MCF 10A (cell line): Measurements from ENCODE around the gene CRYGC. TPM values are rescaled to one million over a fixed set of nuclear protein-coding genes. Genes with fewer than 3 reads are reported as not detected.

Experiments used
- BruUV-seq: library from RNA; stranded (reverse); fragments of 400-500 nt; replicated peaks from 2 replicates; lab custom pipeline; 2021; lab: Mats Ljungman, UMichigan
- CTCF ChIA-PET: fragments of 300-600 bp; sonication (Branson Sonifier 250); formaldehyde crosslinking; extraction: SDS; loops from one replicate; lab custom pipeline; 2021; ENCODE audit warnings: antibody characterized with exemption, inconsistent platforms; lab: Yijun Ruan, JAX
- POLR2A ChIA-PET: fragments of 300-600, 350-650 bp; sonication (Branson Sonifier 250); formaldehyde crosslinking; extraction: SDS; loops from one replicate; lab custom pipeline; 2020; ENCODE audit warnings: antibody characterized with exemption, inconsistent platforms; lab: Yijun Ruan, JAX
- DNase-seq: peaks from one replicate; pipeline ENCODE4 v3.0.0-alpha.2; 2018; ENCODE audit not compliant: unreplicated experiment
- H3K27ac Mint-ChIP-seq: one replicate; pipeline ENCODE4 v1.8.0; 2022; ENCODE audit warnings: mild to moderate bottlenecking, low read depth, mixed read lengths; ENCODE audit not compliant: unreplicated experiment
- H3K27me3 Mint-ChIP-seq: one replicate; pipeline ENCODE4 v1.8.0; 2022; ENCODE audit warnings: mixed read lengths; ENCODE audit not compliant: insufficient read depth, unreplicated experiment
- H3K36me3 Mint-ChIP-seq: one replicate; pipeline ENCODE4 v1.8.0; 2022; ENCODE audit warnings: mild to moderate bottlenecking, moderate library complexity, mixed read lengths; ENCODE audit not compliant: insufficient read depth, unreplicated experiment
- H3K4me1 Mint-ChIP-seq: one replicate; pipeline ENCODE4 v1.8.0; 2022; ENCODE audit warnings: mixed read lengths; ENCODE audit not compliant: insufficient read depth, unreplicated experiment
- H3K4me3 Mint-ChIP-seq: one replicate; pipeline ENCODE4 v1.8.0; 2022; ENCODE audit warnings: mild to moderate bottlenecking, moderate library complexity, mixed read lengths; ENCODE audit not compliant: unreplicated experiment
- H3K9me3 Mint-ChIP-seq: one replicate; pipeline ENCODE4 v1.8.0; 2022; ENCODE audit warnings: mixed read lengths; ENCODE audit not compliant: unreplicated experiment
- intact Hi-C: fragments of 100-400 bp; cut with micrococcal nuclease; formaldehyde crosslinking; loops from 2 replicates; pipeline ENCODE4 v1.14.1; 2022
- total RNA-seq: library from RNA; stranded (reverse); gene quantifications from 2 replicates; pipeline ENCODE4 v1.2.3, GENCODE V29; 2022
- TF ChIP-seq, protein P1 (sequence below): fragments of 200-600 bp; IDR thresholded peaks from one replicate; pipeline ENCODE4 v1.8.0; 2022; ENCODE audit warnings: antibody characterized with exemption, mild to moderate bottlenecking; ENCODE audit not compliant: unreplicated experiment

CRYGC gene
- total RNA-seq, 1 experiment from 2014 or later = not detected

DNA sequence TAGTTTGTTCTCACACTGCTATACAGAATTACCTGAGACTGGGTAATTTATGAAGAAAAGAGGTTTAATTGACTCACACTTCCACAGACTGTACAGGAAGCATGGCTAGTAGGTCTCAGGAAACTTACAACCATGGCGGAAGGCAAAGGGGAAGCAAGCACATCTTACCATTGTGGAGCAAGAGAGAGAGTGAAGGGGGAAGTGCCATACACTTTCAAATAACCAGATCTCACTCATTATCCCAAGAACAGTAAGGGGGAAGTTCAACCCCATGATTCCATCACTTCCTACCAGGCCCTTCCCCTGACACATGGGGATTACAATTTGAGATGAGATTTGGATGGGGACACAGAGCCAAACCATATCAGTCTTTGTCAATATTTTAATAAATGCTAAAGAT is 21.3 kb upstream of the CRYGC start:
- no peaks in the 10 kb centered on the region for H3K27me3 Mint-ChIP-seq
- intact Hi-C loops = no loop called here
- H3K9me3 Mint-ChIP-seq = no peaks in the 10 kb centered on the region
- H3K27ac Mint-ChIP-seq = no peak overlapping the region
- H3K4me1 Mint-ChIP-seq = no peaks in the 10 kb centered on the region
- POLR2A ChIA-PET = no interaction called here
- no peak overlapping the region for H3K4me3 Mint-ChIP-seq
- no peaks in the 10 kb centered on the region for H3K36me3 Mint-ChIP-seq
- CTCF ChIA-PET = no interaction called here
- DNase-seq = no peak
- TF ChIP-seq, protein P1, sequence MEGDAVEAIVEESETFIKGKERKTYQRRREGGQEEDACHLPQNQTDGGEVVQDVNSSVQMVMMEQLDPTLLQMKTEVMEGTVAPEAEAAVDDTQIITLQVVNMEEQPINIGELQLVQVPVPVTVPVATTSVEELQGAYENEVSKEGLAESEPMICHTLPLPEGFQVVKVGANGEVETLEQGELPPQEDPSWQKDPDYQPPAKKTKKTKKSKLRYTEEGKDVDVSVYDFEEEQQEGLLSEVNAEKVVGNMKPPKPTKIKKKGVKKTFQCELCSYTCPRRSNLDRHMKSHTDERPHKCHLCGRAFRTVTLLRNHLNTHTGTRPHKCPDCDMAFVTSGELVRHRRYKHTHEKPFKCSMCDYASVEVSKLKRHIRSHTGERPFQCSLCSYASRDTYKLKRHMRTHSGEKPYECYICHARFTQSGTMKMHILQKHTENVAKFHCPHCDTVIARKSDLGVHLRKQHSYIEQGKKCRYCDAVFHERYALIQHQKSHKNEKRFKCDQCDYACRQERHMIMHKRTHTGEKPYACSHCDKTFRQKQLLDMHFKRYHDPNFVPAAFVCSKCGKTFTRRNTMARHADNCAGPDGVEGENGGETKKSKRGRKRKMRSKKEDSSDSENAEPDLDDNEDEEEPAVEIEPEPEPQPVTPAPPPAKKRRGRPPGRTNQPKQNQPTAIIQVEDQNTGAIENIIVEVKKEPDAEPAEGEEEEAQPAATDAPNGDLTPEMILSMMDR = no peak
- no TSS peak for BruUV-seq

DNA sequence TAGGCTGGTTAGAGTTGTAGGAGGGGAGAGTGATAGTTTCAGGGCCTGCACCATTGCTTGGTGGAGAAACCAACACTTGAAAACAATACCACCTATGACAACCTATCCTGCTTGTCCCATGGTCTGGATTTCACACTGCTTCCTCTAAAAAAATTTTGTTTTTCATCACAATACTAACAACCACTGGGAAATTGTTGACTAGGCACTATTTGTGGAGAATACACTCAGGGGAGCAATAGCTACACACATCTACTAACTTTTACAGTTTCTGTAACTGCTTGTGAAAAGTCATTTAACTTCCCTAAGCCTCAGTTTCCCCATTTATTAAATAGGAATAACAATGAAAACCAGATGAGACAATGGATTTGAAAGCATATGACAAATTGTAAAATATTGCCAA is 20.5 kb upstream of the CRYGC start:
- no peaks in the 10 kb centered on the region for H3K9me3 Mint-ChIP-seq
- CTCF ChIA-PET = no interaction called here
- H3K4me1 Mint-ChIP-seq = no peaks in the 10 kb centered on the region
- POLR2A ChIA-PET = interaction anchor here (0.7 kb wide), 1 partner anchor 133 kb away, joined by 3 read pairs; no protein-coding TSS in a partner anchor
- no peak overlapping the region for H3K4me3 Mint-ChIP-seq
- no peaks in the 10 kb centered on the region for H3K27me3 Mint-ChIP-seq
- DNase-seq = no peak
- no TSS peak for BruUV-seq
- H3K36me3 Mint-ChIP-seq = no peaks in the 10 kb centered on the region
- intact Hi-C loops = no loop called here
- TF ChIP-seq, protein P1 = no peak
- no peak overlapping the region for H3K27ac Mint-ChIP-seq

DNA sequence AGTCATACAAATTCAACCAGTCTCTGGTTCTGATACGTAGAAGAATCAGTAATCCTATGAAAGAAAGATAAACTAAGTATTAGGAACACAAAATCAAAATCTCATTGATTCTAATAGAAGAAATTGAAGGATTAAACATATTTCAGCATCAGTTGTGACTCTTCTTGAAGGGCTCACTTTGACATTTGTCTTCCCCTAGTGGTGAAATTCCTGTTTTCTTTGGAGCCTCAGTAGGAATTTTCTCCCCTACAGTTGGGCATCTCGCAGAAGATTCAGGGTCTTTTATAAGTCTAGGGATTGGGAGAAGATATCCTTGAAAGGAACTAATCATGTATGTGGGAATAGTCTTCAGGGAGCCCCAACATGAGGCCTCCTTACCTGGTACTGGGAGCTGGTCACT is 19.2 kb upstream of the CRYGC start:
- Mint-ChIP-seq H3K4me3 (no peak overlapping the region), H3K4me1 (no peaks in the 10 kb centered on the region), H3K27ac (no peak overlapping the region), H3K27me3 (no peaks in the 10 kb centered on the region), H3K36me3 (no peaks in the 10 kb centered on the region), H3K9me3 (no peaks in the 10 kb centered on the region)
- intact Hi-C loops = no loop called here
- ChIA-PET CTCF (interaction anchor here (1.8 kb wide), 1 partner anchor 27 kb away, joined by 7 read pairs; no protein-coding TSS in a partner anchor), POLR2A (interaction anchor here (0.6 kb wide), 1 partner anchor 126 kb away, joined by 3 read pairs; no protein-coding TSS in a partner anchor)
- DNase-seq = no peak
- no TSS peak for BruUV-seq
- TF ChIP-seq, protein P1 = no peak

DNA sequence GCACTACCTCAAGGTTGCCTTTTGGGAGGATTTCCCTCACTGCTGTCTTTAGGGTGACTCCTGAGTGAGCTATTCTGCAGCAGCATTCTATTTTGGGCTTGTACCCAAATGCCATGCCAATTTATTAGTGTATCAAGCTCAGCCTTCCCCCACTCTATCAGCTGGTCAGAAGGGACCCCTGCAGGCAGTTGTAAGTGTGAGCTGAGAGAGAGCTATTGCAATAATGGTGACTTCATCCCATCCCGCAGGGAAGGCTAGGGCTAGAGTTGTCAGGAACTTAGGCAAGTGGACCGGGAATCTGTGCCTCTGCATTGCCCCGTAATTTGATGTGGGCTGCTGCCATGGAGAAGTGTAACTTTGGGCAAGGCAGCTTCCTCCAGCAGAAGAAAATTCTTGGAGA is 18.1 kb upstream of the CRYGC start:
- Mint-ChIP-seq H3K4me3 (no peak overlapping the region), H3K9me3 (no peaks in the 10 kb centered on the region), H3K27me3 (no peaks in the 10 kb centered on the region), H3K27ac (no peak overlapping the region), H3K4me1 (no peaks in the 10 kb centered on the region), H3K36me3 (no peaks in the 10 kb centered on the region)
- intact Hi-C loops = no loop called here
- POLR2A ChIA-PET = no interaction called here
- DNase-seq = no peak
- CTCF ChIA-PET = interaction anchor here (0.6 to 1.8 kb wide), 4 partner anchors 28 to 1145 kb away, joined by 3 to 7 read pairs (median 3); no protein-coding TSS in a partner anchor
- TF ChIP-seq, protein P1 = no peak
- no TSS peak for BruUV-seq
